LNCAP (cell line): ENCODE measurements around the gene ST6GAL2.

ENCODE experiments used
- CTCF ChIP-seq: fragments of 450-650 bp; IDR thresholded peaks from 2 replicates; pipeline ENCODE4 v1.5.1; 2017; ENCODE audit warnings: mild to moderate bottlenecking

ST6GAL2 gene

GRCh38 chr2:106878206-106878605 lies 7.8 kb downstream of the ST6GAL2 start:
- TF ChIP-seq CTCF: no peak

- no peak for TF ChIP-seq CTCF
Measured at GRCh38 chr2:106876699-106877098, 9.3 kb downstream of the ST6GAL2 start.

GRCh38 chr2:106869512-106870275 lies 16.3 kb downstream of the ST6GAL2 start:
- TF ChIP-seq CTCF: no peak

GRCh38 chr2:106868275-106868674 lies 17.7 kb downstream of the ST6GAL2 start:
- TF ChIP-seq CTCF: peak; percentile 68

- no peak for TF ChIP-seq CTCF
Measured at GRCh38 chr2:106867196-106867953, 18.6 kb downstream of the ST6GAL2 start.

GRCh38 chr2:106866641-106867040 lies 19.3 kb downstream of the ST6GAL2 start:
- no peak for TF ChIP-seq CTCF

GRCh38 chr2:106864051-106864450 lies 21.9 kb downstream of the ST6GAL2 start:
- TF ChIP-seq CTCF: no peak
